HG03025 (cell line): ENCODE results near the gene SMIM31.

ENCODE experiments used
- ATAC-seq: cut with Tn5 transposase; IDR thresholded peaks from one replicate; pipeline ENCODE4 v1.9.1; 2021; ENCODE audit warnings: mild to moderate bottlenecking, moderate library complexity; ENCODE audit not compliant: unreplicated experiment, low FRiP score

Gene SMIM31

GRCh38 chr4:164753873-164754488 lies at the start of gene SMIM31:
Gene SMIM31, plus strand, starts transcription at chr4:164754131. Its CDS starts 16,313 bp downstream, at chr4:164770444.
- no peak for ATAC-seq

GRCh38 chr4:164706675-164707074 lies 47.3 kb upstream of the SMIM31 start:
- ATAC-seq, result no peak

- ATAC-seq, result no peak
These were observed 37.0 kb upstream of the SMIM31 start for GRCh38 chr4:164716901-164717300.

- no peak for ATAC-seq
These were observed 35.1 kb upstream of the SMIM31 start for GRCh38 chr4:164718827-164719226.

- no peak for ATAC-seq
These were observed 28.9 kb upstream of the SMIM31 start for GRCh38 chr4:164725066-164725465.

- ATAC-seq, result no peak
These were observed 23.1 kb upstream of the SMIM31 start for GRCh38 chr4:164730705-164731393.

GRCh38 chr4:164731827-164732474 lies 22.0 kb upstream of the SMIM31 start:
- ATAC-seq, result peak; percentile 69

- no peak for ATAC-seq
These were observed 19.4 kb upstream of the SMIM31 start for GRCh38 chr4:164734484-164734883.

GRCh38 chr4:164748375-164748774 lies 5.6 kb upstream of the SMIM31 start:
- ATAC-seq, result no peak

- no peak for ATAC-seq
These were observed 1.5 kb downstream of the SMIM31 start for GRCh38 chr4:164755432-164755831.

GRCh38 chr4:164756686-164757085 lies 2.8 kb downstream of the SMIM31 start:
- no peak for ATAC-seq

- no peak for ATAC-seq
These were observed 7.3 kb downstream of the SMIM31 start for GRCh38 chr4:164761241-164761640.

- no peak for ATAC-seq
These were observed 7.9 kb downstream of the SMIM31 start for GRCh38 chr4:164761746-164762275.

- ATAC-seq, result no peak
These were observed 11.2 kb downstream of the SMIM31 start for GRCh38 chr4:164765096-164765495.

- ATAC-seq, result no peak
These were observed 11.9 kb downstream of the SMIM31 start for GRCh38 chr4:164765833-164766232.

- no peak for ATAC-seq
These were observed 14.6 kb downstream of the SMIM31 start for GRCh38 chr4:164768516-164768915.

GRCh38 chr4:164770010-164770724 lies 16.2 kb downstream of the SMIM31 start:
- no peak for ATAC-seq

- no peak for ATAC-seq
These were observed 17.2 kb downstream of the SMIM31 start for GRCh38 chr4:164771088-164771487.

- no peak for ATAC-seq
These were observed 18.1 kb downstream of the SMIM31 start for GRCh38 chr4:164772076-164772475.

GRCh38 chr4:164779080-164779479 lies 25.1 kb downstream of the SMIM31 start:
- ATAC-seq, result no peak

- ATAC-seq, result peak; percentile 65
These were observed 25.9 kb downstream of the SMIM31 start for GRCh38 chr4:164779811-164780216.
